ENCODE results near the gene CFAP77.

CFAP77 gene

GRCh38 chr9:132465131-132465635, 55.2 kb downstream of the CFAP77 start:
- no peak for TF ChIP-seq CTCF (IDR thresholded peaks at IDR 0.05; ENCODE audit: low read length, missing control alignments)
- DNase-seq (ENCODE audit: low read depth), result no peak
- no peak overlapping the region for H3K4me3 ChIP-seq (replicated peaks; ENCODE audit: low read depth, low read length)

- no peak overlapping the region for H3K4me3 ChIP-seq (replicated peaks; ENCODE audit: low read depth, low read length)
- DNase-seq (ENCODE audit: low read depth), result no peak
- TF ChIP-seq CTCF (IDR thresholded peaks at IDR 0.05; ENCODE audit: low read length, missing control alignments), result no peak
Measured at GRCh38 chr9:132472199-132472598, 62.2 kb downstream of the CFAP77 start.

- DNase-seq (ENCODE audit: low read depth), result no peak
- no peak for TF ChIP-seq CTCF (IDR thresholded peaks at IDR 0.05; ENCODE audit: low read length, missing control alignments)
- H3K4me3 ChIP-seq (replicated peaks; ENCODE audit: low read depth, low read length), result no peak overlapping the region
Measured at GRCh38 chr9:132472599-132472998, 62.6 kb downstream of the CFAP77 start.

GRCh38 chr9:132474253-132474652, 64.2 kb downstream of the CFAP77 start:
- no peak for DNase-seq (ENCODE audit: low read depth)
- TF ChIP-seq CTCF (IDR thresholded peaks at IDR 0.05; ENCODE audit: low read length, missing control alignments), result no peak
- no peak overlapping the region for H3K4me3 ChIP-seq (replicated peaks; ENCODE audit: low read depth, low read length)

GRCh38 chr9:132478353-132479050, 68.5 kb downstream of the CFAP77 start:
- DNase-seq (ENCODE audit: low read depth), result no peak
- H3K4me3 ChIP-seq (replicated peaks; ENCODE audit: low read depth, low read length), result no peak overlapping the region
- TF ChIP-seq CTCF (IDR thresholded peaks at IDR 0.05; ENCODE audit: low read length, missing control alignments), result no peak

- no peak overlapping the region for H3K4me3 ChIP-seq (replicated peaks; ENCODE audit: low read depth, low read length)
- DNase-seq (ENCODE audit: low read depth), result no peak
- no peak for TF ChIP-seq CTCF (IDR thresholded peaks at IDR 0.05; ENCODE audit: low read length, missing control alignments)
Measured at GRCh38 chr9:132479733-132480132, 69.7 kb downstream of the CFAP77 start.
